CD4-positive, alpha-beta T cell treated with Interleukin-4 for 4 hours (primary cell): ENCODE data around the gene FERD3L.
"Not testable (repeated sequence)": the region's sequence is repeated elsewhere in the genome, so short reads cannot be mapped to it uniquely, and the experiment has no call there.

Experiments used
- DNase-seq: peaks from one replicate; pipeline ENCODE4 v3.0.0-alpha.2; 2020

The FERD3L gene

GRCh38 chr7:19144661-19145433, at the start of gene FERD3L:
TSS of gene FERD3L (minus strand) at chr7:19145421. CDS start at chr7:19145362, 59 bp downstream.
- no peak for DNase-seq

- DNase-seq, result not testable (repeated sequence)
Measured at GRCh38 chr7:19194417-19194816, 49.2 kb upstream of the FERD3L start.

- no peak for DNase-seq
Measured at GRCh38 chr7:19181634-19182033, 36.4 kb upstream of the FERD3L start.

- no peak for DNase-seq
Measured at GRCh38 chr7:19178595-19178994, 33.4 kb upstream of the FERD3L start.

- DNase-seq, result no peak
Measured at GRCh38 chr7:19177269-19177668, 32.0 kb upstream of the FERD3L start.

GRCh38 chr7:19175241-19175640, 30.0 kb upstream of the FERD3L start:
- DNase-seq, result no peak

DNA sequence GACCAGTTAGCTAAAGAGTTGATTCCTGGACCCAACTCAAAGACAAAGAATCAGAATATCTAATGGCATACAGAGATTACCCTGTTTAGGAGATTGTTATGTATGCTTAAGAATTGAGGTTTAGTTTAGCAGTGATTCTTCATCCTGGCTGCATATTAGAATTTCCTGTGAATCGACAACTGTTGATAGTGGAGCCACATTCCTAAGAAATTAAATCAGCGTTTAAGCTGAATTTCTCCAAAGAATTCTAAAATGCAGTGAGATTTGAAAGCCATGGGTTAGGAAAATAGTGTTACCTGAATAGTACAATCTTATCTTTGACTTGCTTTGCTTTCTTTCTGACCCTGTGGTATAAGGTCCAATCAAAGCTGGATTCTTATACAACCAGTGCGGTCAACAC, 16.4 kb upstream of the FERD3L start:
- no peak for DNase-seq

DNA sequence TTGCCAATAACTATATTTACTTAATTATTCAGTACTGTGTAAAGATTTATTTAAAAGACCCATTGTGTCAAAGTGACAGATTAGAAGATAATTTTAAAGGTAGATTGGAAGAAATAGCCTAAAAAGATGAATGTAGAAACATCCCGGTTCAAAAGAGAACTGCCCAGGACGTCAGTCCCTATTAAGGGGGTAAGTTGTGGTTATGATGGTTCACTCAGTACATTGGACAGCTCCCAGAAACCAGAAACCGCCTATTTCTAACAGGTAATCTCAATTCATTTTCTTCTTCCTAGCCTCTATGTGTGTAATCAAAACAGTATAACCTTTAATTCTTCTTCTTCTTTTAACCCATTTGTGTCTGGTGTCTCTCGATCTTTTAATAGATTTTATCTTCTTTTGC, 1.5 kb upstream of the FERD3L start:
- DNase-seq, result no peak

GRCh38 chr7:19145434-19146115, 354 bp upstream of the FERD3L start:
- no peak for DNase-seq

DNA sequence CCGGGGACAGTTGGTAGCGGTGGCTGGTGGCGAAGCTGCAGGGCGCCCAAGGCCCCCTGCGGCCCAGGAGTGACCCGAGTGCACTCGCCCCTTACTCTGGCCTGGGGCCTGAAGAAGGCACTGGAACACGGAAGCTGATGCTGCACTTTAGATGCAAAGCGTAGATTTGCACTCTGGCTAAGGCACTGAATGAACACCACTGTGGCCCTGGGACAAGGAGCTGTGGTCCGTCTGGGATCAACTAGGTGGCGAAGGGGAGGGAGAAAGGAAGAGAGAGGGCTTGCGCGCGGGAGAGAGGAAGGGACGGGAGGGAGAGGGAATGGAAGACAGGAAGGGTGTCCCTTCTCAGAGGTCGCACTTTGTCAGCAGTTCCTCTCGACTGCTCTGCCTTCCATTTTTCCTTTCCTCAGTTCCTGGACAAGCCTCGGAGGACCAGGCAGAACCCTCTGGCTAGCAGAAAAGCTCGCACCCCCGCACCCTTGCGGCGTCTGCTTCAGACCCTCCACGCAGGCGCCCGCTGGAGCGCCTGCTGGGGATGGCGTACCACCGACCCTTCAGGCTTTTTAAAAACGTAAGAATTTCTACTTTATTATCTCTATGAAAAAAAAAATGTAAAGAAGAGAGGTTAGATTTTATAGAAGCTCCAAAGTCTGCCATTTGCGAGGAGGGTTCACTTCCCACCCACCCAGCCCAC, 1.2 kb downstream of the FERD3L start:
- no peak for DNase-seq

- no peak for DNase-seq
Measured at GRCh38 chr7:19139706-19140327, 5.4 kb downstream of the FERD3L start.

DNA sequence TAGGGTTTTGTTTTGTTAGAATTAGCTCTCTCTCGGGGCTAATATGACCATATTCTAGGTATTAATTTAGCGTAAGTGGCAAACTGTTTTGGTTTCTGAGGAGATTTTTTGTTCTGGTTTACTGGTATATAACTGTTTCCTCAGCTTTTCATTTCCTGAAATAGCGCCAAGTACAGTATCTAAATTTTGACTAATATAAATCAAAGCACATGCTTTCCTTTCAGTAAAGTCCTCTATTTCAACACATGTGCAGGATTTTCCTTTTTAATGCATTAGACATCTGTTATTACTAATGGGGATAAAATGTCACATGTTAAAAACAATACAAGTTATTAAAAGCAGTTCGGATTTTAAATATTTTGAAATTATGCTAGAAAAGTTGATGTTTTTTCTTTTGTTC, 11.3 kb downstream of the FERD3L start:
- no peak for DNase-seq

- no peak for DNase-seq
Measured at GRCh38 chr7:19133390-19133789, 11.8 kb downstream of the FERD3L start.

GRCh38 chr7:19128856-19129255, 16.4 kb downstream of the FERD3L start:
- DNase-seq, result no peak

DNA sequence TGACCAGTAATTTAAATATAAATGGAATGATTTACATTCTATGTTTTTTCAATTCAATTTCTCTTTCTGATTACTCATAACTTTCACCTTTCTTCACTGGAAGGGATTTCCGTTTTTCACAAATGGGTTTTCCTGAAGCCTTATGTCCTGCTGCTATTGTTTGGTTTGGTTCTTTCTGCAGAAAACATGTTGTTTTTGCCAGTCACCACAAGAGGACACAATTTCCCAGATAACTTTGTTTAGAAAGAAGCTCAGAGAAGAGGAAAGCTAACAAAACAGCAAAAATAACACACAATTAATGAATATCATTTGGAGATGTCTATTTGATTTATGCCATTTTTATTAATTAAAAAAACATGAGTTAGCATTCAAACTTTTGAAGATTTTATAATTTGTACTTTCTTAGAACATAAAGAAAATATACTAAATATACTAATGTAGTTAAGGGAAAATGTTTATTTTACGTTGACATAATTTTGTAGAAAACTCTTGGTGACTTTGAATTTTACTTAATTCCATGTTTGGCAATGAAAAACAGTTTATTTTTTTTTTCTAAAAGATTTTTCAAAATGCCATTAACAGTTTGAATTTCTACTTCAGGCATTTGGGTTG, 23.1 kb downstream of the FERD3L start:
- DNase-seq, result no peak

DNA sequence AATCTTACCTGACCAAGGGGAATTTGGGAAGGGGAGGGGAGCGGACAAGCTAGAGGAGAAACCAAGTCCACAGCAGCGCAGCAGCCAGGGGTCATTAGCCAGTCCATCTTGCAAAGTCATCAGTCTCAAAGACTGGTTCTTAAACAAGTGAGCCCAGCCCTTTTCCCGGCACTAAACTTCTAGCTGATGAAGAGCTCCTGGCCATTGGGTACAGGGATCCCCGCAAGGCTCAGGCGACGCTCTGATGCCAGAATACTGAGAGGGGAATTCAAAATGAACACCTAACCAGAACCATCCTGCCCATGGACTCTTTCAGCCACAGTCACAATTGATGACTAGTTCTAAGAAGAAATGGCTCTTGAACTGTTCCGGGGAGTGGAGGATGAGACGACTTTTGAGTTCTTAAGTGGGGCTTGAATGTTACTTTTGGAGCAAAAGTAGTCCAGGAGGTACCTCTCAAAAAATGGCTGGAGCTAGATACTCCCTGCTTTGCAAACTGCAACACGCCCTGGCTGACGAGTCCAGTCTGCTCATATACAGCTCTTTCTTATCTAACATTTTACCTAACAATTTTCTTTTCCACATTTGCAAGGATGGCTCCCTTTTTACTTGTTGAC, 25.2 kb downstream of the FERD3L start:
- DNase-seq, result no peak

DNA sequence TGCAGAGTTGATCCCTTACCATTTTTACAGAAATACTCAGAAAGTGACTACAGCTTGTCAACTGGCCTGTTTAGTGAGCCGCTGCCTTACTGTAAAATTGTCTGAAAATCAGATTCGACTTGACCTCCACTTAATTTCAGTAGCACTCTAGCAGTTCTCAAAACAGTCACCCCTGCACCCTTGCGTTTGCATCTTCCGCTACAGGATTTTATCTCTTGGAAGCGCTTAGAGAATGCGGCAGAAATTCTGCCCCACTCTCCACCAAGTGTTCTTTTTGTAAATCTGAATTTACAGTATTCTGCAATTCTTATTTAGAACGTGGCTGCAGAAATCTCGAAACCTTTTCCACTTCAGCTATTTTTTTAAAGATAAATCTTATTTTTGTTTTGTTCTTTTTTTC, 25.8 kb downstream of the FERD3L start:
- DNase-seq, result no peak

DNA sequence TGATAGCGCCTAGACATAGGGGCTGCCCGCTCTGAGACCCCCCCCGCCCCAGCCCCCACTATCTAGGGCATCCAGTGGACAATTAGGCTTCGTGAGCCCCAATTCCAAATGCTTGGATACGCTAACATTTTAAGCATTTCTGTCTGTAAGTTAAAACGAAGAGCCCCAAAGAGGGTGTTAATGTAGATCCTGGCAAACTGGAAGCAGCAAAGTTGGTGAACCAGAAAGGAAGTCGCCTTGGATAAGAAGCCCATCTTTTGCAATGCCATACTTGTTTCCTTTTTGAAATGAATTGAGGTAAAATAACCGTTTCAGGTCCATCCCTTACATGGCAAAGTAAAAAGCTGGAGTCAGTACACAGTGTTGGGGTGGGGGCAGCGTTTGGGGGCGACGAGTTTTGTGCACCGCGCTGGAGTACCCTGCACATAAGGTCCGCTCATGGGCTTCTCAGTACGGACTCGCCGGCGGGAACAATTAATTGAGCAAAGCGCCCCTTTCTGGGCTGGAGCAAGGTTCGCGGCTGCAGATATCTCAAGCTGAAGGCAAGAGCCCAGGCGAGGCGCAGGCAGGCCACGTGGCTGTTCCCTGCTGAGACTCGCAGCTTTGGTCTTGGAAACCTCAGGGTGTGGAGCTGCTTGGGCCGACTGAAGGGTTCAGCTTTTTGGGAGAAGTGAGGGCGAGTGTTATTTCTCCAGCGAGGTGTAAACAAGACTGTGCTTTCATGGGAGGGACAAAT, 26.4 kb downstream of the FERD3L start:
- no peak for DNase-seq

GRCh38 chr7:19117870-19118608, 27.2 kb downstream of the FERD3L start:
- no peak for DNase-seq

- no peak for DNase-seq
Measured at GRCh38 chr7:19117091-19117869, 27.9 kb downstream of the FERD3L start, which contains the start of gene TWIST1. TSS of gene TWIST1 (minus strand) at chr7:19117636. CDS start at chr7:19117321, 315 bp downstream.
